ENCODE data around the gene EDA. TPM values are rescaled to one million over a fixed set of nuclear protein-coding genes. Genes with fewer than 3 reads are reported as not detected.

EDA gene
- total RNA-seq, 2 experiments from 2014 or later: 1.3 to 1.4 TPM

GRCh38 chrX:69664693-69665092 is 48.8 kb downstream of the EDA start:
- peaks cover 4% of the 10 kb centered on the region for H3K36me3 Mint-ChIP-seq
- no peaks in the 10 kb centered on the region for H3K4me1 Mint-ChIP-seq
- no peak for DNase-seq
- no peak overlapping the region for H3K4me3 Mint-ChIP-seq
- no peak overlapping the region for H3K27ac Mint-ChIP-seq
- no peaks in the 10 kb centered on the region for H3K27me3 Mint-ChIP-seq
- peaks cover 13% of the 10 kb centered on the region for H3K9me3 Mint-ChIP-seq

- H3K27ac Mint-ChIP-seq: no peak overlapping the region
- peaks cover 2% of the 10 kb centered on the region for H3K36me3 Mint-ChIP-seq
- H3K4me3 Mint-ChIP-seq: no peak overlapping the region
- no peaks in the 10 kb centered on the region for H3K27me3 Mint-ChIP-seq
- H3K9me3 Mint-ChIP-seq: peaks cover 20% of the 10 kb centered on the region
- H3K4me1 Mint-ChIP-seq: no peaks in the 10 kb centered on the region
- no peak for DNase-seq
Observed at GRCh38 chrX:69670001-69670555, 54.2 kb downstream of the EDA start.

- H3K4me1 Mint-ChIP-seq: no peaks in the 10 kb centered on the region
- no peaks in the 10 kb centered on the region for H3K27me3 Mint-ChIP-seq
- peaks cover 2% of the 10 kb centered on the region for H3K36me3 Mint-ChIP-seq
- no peak overlapping the region for H3K27ac Mint-ChIP-seq
- H3K4me3 Mint-ChIP-seq: no peak overlapping the region
- H3K9me3 Mint-ChIP-seq: peaks cover 14% of the 10 kb centered on the region
- DNase-seq: no peak
Observed at GRCh38 chrX:69674891-69675290, 59.0 kb downstream of the EDA start.

- Mint-ChIP-seq H3K36me3 (peaks cover 2% of the 10 kb centered on the region), H3K4me1 (no peaks in the 10 kb centered on the region), H3K27ac (no peak overlapping the region), H3K9me3 (peaks cover 8% of the 10 kb centered on the region), H3K27me3 (no peaks in the 10 kb centered on the region), H3K4me3 (no peak overlapping the region)
- no peak for DNase-seq
Observed at GRCh38 chrX:69705818-69706217, 89.9 kb downstream of the EDA start.

- H3K27me3 Mint-ChIP-seq: no peaks in the 10 kb centered on the region
- no peaks in the 10 kb centered on the region for H3K36me3 Mint-ChIP-seq
- no peak overlapping the region for H3K27ac Mint-ChIP-seq
Observed at GRCh38 chrX:69718102-69718501, 102.2 kb downstream of the EDA start.

GRCh38 chrX:69724307-69724706 is 108.4 kb downstream of the EDA start:
- Mint-ChIP-seq H3K4me3 (no peak overlapping the region), H3K4me1 (no peaks in the 10 kb centered on the region), H3K27ac (no peak overlapping the region), H3K9me3 (no peaks in the 10 kb centered on the region), H3K27me3 (no peaks in the 10 kb centered on the region), H3K36me3 (no peaks in the 10 kb centered on the region)
- no peak for DNase-seq

More at GRCh38 chrX:69718102-69718501, 102.2 kb downstream of the EDA start:
- H3K9me3 Mint-ChIP-seq: peaks cover 11% of the 10 kb centered on the region
- no peak for DNase-seq
- no peaks in the 10 kb centered on the region for H3K4me1 Mint-ChIP-seq
- H3K4me3 Mint-ChIP-seq: no peak overlapping the region

- Mint-ChIP-seq H3K4me1 (no peaks in the 10 kb centered on the region), H3K36me3 (no peaks in the 10 kb centered on the region), H3K4me3 (no peak overlapping the region), H3K27ac (no peak overlapping the region), H3K27me3 (no peaks in the 10 kb centered on the region), H3K9me3 (peaks cover 10% of the 10 kb centered on the region)
- no peak for DNase-seq
Observed at GRCh38 chrX:69740317-69740716, 124.4 kb downstream of the EDA start.

GRCh38 chrX:69741721-69742120 is 125.8 kb downstream of the EDA start:
- Mint-ChIP-seq H3K27me3 (no peaks in the 10 kb centered on the region), H3K4me1 (no peaks in the 10 kb centered on the region), H3K4me3 (no peak overlapping the region), H3K36me3 (no peaks in the 10 kb centered on the region), H3K9me3 (peaks cover 10% of the 10 kb centered on the region), H3K27ac (no peak overlapping the region)
- DNase-seq: no peak

- Mint-ChIP-seq H3K27ac (no peak overlapping the region), H3K4me1 (no peaks in the 10 kb centered on the region), H3K4me3 (no peak overlapping the region), H3K27me3 (no peaks in the 10 kb centered on the region), H3K9me3 (peaks cover 5% of the 10 kb centered on the region), H3K36me3 (no peaks in the 10 kb centered on the region)
- no peak for DNase-seq
Observed at GRCh38 chrX:69746051-69746450, 130.1 kb downstream of the EDA start.

GRCh38 chrX:69748055-69748454 is 132.1 kb downstream of the EDA start:
- no peak for DNase-seq
- no peaks in the 10 kb centered on the region for H3K4me1 Mint-ChIP-seq
- no peak overlapping the region for H3K27ac Mint-ChIP-seq
- no peak overlapping the region for H3K4me3 Mint-ChIP-seq
- H3K27me3 Mint-ChIP-seq: no peaks in the 10 kb centered on the region
- H3K9me3 Mint-ChIP-seq: peaks cover 7% of the 10 kb centered on the region
- no peaks in the 10 kb centered on the region for H3K36me3 Mint-ChIP-seq

- no peak overlapping the region for H3K4me3 Mint-ChIP-seq
- no peak overlapping the region for H3K27ac Mint-ChIP-seq
- H3K4me1 Mint-ChIP-seq: no peaks in the 10 kb centered on the region
- no peaks in the 10 kb centered on the region for H3K27me3 Mint-ChIP-seq
- H3K9me3 Mint-ChIP-seq: peaks cover 1% of the 10 kb centered on the region
- DNase-seq: no peak
- peaks cover 2% of the 10 kb centered on the region for H3K36me3 Mint-ChIP-seq
Observed at GRCh38 chrX:69759921-69760625, 144.2 kb downstream of the EDA start.

GRCh38 chrX:69761633-69762032 is 145.7 kb downstream of the EDA start:
- Mint-ChIP-seq H3K4me3 (no peak overlapping the region), H3K27ac (no peak overlapping the region), H3K36me3 (no peaks in the 10 kb centered on the region), H3K4me1 (no peaks in the 10 kb centered on the region), H3K27me3 (no peaks in the 10 kb centered on the region), H3K9me3 (peaks cover 2% of the 10 kb centered on the region)
- DNase-seq: no peak

- Mint-ChIP-seq H3K27ac (no peak overlapping the region), H3K4me3 (no peak overlapping the region), H3K36me3 (no peaks in the 10 kb centered on the region), H3K9me3 (peaks cover 2% of the 10 kb centered on the region), H3K27me3 (no peaks in the 10 kb centered on the region), H3K4me1 (no peaks in the 10 kb centered on the region)
- no peak for DNase-seq
Observed at GRCh38 chrX:69762340-69762739, 146.4 kb downstream of the EDA start.

GRCh38 chrX:69793260-69793935 is 177.5 kb downstream of the EDA start:
- H3K36me3 Mint-ChIP-seq: peaks cover 2% of the 10 kb centered on the region
- H3K4me3 Mint-ChIP-seq: no peak overlapping the region
- H3K27me3 Mint-ChIP-seq: no peaks in the 10 kb centered on the region
- no peak overlapping the region for H3K27ac Mint-ChIP-seq
- H3K9me3 Mint-ChIP-seq: peaks cover 4% of the 10 kb centered on the region
- no peak for DNase-seq
- no peaks in the 10 kb centered on the region for H3K4me1 Mint-ChIP-seq

GRCh38 chrX:69795702-69796101 is 179.8 kb downstream of the EDA start:
- Mint-ChIP-seq H3K27ac (no peak overlapping the region), H3K27me3 (no peaks in the 10 kb centered on the region), H3K4me3 (no peak overlapping the region), H3K4me1 (no peaks in the 10 kb centered on the region), H3K36me3 (no peaks in the 10 kb centered on the region), H3K9me3 (peaks cover 5% of the 10 kb centered on the region)
- no peak for DNase-seq

- Mint-ChIP-seq H3K9me3 (no peaks in the 10 kb centered on the region), H3K4me1 (peaks cover 8% of the 10 kb centered on the region), H3K27ac (peak overlapping the region; percentile 62), H3K4me3 (no peak overlapping the region), H3K36me3 (peaks cover 4% of the 10 kb centered on the region), H3K27me3 (no peaks in the 10 kb centered on the region)
- no peak for DNase-seq
Observed at GRCh38 chrX:69807400-69807799, 191.5 kb downstream of the EDA start.
